ENCODE measurements around the gene OTOGL. TPM values are rescaled to one million over a fixed set of nuclear protein-coding genes. Genes with fewer than 3 reads are reported as not detected.
"Not testable (repeated sequence)": the region's sequence is repeated elsewhere in the genome, so short reads cannot be mapped to it uniquely, and the experiment has no call there.

OTOGL gene
- total RNA-seq, 1 donor from 2014 or later = 0.12 TPM

GRCh38 chr12:80068173-80068572 lies 31.2 kb upstream of the OTOGL start:
- Mint-ChIP-seq H3K27ac (ENCODE audit: unreplicated experiment) (no peak overlapping the region), H3K36me3 (ENCODE audit: low read depth) (no peaks in the 10 kb centered on the region), H3K4me3 (no peak overlapping the region), H3K9me3 (no peaks in the 10 kb centered on the region), H3K4me1 (peaks cover 4% of the 10 kb centered on the region), H3K27me3 (ENCODE audit: low read depth) (no peaks in the 10 kb centered on the region)
- DNase-seq (ENCODE audit: low read depth, low spot score) = no peak
- no peak for TF ChIP-seq CTCF (conservative IDR thresholded peaks at IDR 0.05)

- H3K27ac Mint-ChIP-seq (ENCODE audit: unreplicated experiment); DNase-seq (ENCODE audit: low read depth, low spot score); H3K4me1 Mint-ChIP-seq; H3K27me3 Mint-ChIP-seq (ENCODE audit: low read depth); H3K4me3 Mint-ChIP-seq: not testable (repeated sequence)
- Mint-ChIP-seq H3K36me3 (ENCODE audit: low read depth) (peaks cover 13% of the 10 kb centered on the region), H3K9me3 (peaks cover 16% of the 10 kb centered on the region)
Observed at GRCh38 chr12:80083892-80084614, 15.3 kb upstream of the OTOGL start.

DNA sequence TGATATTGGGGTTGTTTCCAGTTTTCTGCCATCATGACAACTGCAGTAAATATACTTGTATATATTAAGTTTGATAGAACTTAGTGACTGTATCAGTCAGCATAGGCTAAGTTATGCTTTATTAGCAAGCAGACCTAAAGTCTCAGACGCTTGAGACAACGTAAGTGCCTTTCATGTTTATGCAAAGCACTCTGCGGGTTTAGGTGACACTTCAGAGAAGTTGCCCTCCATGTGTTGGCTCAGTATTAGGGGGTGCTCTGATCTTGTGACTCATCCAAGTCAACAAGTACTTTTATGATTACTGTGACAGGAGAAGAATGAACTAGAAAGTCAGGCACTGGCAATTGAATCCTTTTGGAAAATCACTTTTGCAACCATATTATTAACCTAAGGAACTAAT lies 13.3 kb upstream of the OTOGL start:
- Mint-ChIP-seq H3K27ac (ENCODE audit: unreplicated experiment) (no peak overlapping the region), H3K4me1 (no peaks in the 10 kb centered on the region), H3K27me3 (ENCODE audit: low read depth) (no peaks in the 10 kb centered on the region), H3K36me3 (ENCODE audit: low read depth) (peaks cover 7% of the 10 kb centered on the region), H3K4me3 (no peak overlapping the region), H3K9me3 (peaks cover 14% of the 10 kb centered on the region)
- DNase-seq (ENCODE audit: low read depth, low spot score) = no peak
- TF ChIP-seq CTCF (conservative IDR thresholded peaks at IDR 0.05) = no peak

DNA sequence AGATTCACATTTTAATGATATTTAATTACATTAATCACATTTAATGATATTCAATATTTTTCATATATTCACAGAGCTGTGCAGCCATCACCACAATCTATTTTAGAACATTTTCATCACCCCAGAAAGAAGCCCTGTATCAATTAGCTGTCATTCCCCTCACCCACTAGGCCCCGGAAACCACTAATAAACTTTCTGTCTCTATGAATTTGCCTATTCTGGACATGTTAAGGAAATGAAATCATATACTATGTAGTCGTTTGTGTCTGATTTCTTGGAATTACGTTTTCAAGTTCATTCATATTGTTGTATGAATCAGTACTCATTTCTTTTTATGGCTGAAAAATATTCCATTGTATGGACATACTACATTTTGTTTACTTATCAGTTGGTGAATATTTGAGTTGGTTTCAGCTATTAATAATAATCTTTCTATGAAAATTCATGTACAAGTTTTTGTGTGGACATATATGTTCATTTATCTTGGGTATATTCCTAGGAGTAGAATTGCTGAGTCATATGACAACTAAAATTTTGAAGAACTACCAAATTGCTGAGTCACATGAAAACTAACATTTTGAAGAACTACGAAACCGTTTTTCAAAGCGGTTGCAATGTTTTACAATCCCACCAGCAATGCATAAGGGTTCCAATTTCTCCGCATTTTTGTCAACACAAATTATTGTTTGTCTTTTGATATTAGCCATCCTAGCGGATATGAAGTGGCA lies 11.7 kb upstream of the OTOGL start:
- no peak overlapping the region for H3K27ac Mint-ChIP-seq (ENCODE audit: unreplicated experiment)
- no peak for DNase-seq (ENCODE audit: low read depth, low spot score)
- H3K9me3 Mint-ChIP-seq = peaks cover 14% of the 10 kb centered on the region
- no peaks in the 10 kb centered on the region for H3K4me1 Mint-ChIP-seq
- no peak for TF ChIP-seq CTCF (conservative IDR thresholded peaks at IDR 0.05)
- no peaks in the 10 kb centered on the region for H3K27me3 Mint-ChIP-seq (ENCODE audit: low read depth)
- H3K36me3 Mint-ChIP-seq (ENCODE audit: low read depth) = no peaks in the 10 kb centered on the region
- H3K4me3 Mint-ChIP-seq = no peak overlapping the region

DNA sequence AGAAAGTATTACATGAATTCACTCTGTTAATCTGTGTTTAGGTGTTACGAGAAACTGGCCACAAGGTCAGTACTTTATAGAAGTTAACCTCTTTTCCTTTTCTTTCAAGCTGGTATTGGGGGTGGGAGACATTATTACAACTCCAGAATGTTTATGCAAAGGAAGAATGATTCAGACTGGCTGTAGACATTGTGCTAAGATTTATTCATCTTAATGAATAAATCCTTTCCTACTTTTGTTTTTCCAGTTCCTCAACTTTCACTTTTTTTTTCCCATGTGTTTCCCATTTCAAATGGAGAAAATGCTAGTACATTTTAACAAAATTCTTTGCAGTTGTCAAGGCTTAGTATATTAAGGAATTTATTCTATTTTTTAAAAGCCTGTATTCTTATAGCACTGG lies 1.3 kb downstream of the OTOGL start:
- no peaks in the 10 kb centered on the region for H3K27me3 Mint-ChIP-seq (ENCODE audit: low read depth)
- H3K36me3 Mint-ChIP-seq (ENCODE audit: low read depth) = no peaks in the 10 kb centered on the region
- no peaks in the 10 kb centered on the region for H3K4me1 Mint-ChIP-seq
- no peak overlapping the region for H3K27ac Mint-ChIP-seq (ENCODE audit: unreplicated experiment)
- H3K9me3 Mint-ChIP-seq = no peaks in the 10 kb centered on the region
- no peak overlapping the region for H3K4me3 Mint-ChIP-seq
- DNase-seq (ENCODE audit: low read depth, low spot score) = no peak
- TF ChIP-seq CTCF (conservative IDR thresholded peaks at IDR 0.05) = no peak

GRCh38 chr12:80101126-80101525 lies 1.8 kb downstream of the OTOGL start:
- Mint-ChIP-seq H3K27me3 (ENCODE audit: low read depth) (no peaks in the 10 kb centered on the region), H3K4me3 (no peak overlapping the region)

More at GRCh38 chr12:80101126-80101525, 1.8 kb downstream of the OTOGL start:
- Mint-ChIP-seq H3K27ac (ENCODE audit: unreplicated experiment) (no peak overlapping the region), H3K36me3 (ENCODE audit: low read depth) (no peaks in the 10 kb centered on the region), H3K4me1 (no peaks in the 10 kb centered on the region), H3K9me3 (no peaks in the 10 kb centered on the region)
- DNase-seq (ENCODE audit: low read depth, low spot score) = no peak
- TF ChIP-seq CTCF (conservative IDR thresholded peaks at IDR 0.05) = no peak
